GM12878 (cell line): ENCODE results near the gene IL26.

Experiments used
- BACH1 ChIP-seq: fragments of 450-650 bp; IDR thresholded peaks from 2 replicates; pipeline ENCODE4 v1.6.1; 2017; ENCODE audit warnings: mild to moderate bottlenecking, borderline replicate concordance
- EGR1 ChIP-seq, 2 experiments: IDR thresholded peaks; 1 replicate in 1 of 2; 2 replicates in 1 of 2; pipeline ENCODE4 v1.6.1; 2011 to 2012; ENCODE audit warnings: low read depth in 2 of 2, low read length in 2 of 2, borderline replicate concordance in 1 of 2, mild to moderate bottlenecking in 1 of 2, moderate library complexity in 1 of 2
- EZH2 ChIP-seq: IDR thresholded peaks from 2 replicates; pipeline ENCODE4 v1.6.1; 2012; ENCODE audit warnings: low read depth, mild to moderate bottlenecking, control low read depth, inconsistent platforms, low read length, borderline replicate concordance; ENCODE audit not compliant: control insufficient read depth
- FOXM1 ChIP-seq: IDR thresholded peaks from 2 replicates; pipeline ENCODE4 v1.6.1; 2012; ENCODE audit warnings: low read depth, mild to moderate bottlenecking, inconsistent platforms, low read length, moderate library complexity
- YY1 ChIP-seq: IDR thresholded peaks from 2 replicates; pipeline ENCODE4 v1.6.1; 2011; ENCODE audit warnings: low read depth, mild to moderate bottlenecking, low read length

- TF ChIP-seq BACH1 (no peak), FOXM1 (no peak), EZH2 (no peak), YY1 (no peak), EGR1 (IDR thresholded peaks at IDR 0.05; ENCODE audit: borderline replicate concordance in 1 of 2, low read depth in 2 of 2, low read length in 2 of 2) (no peak)
These were observed 47.4 kb downstream of the IL26 start for GRCh38 chr12:68178184-68178583.
